Heart left ventricle (tissue), 13 donors: ENCODE results near the gene NUP62.

ENCODE experiments used
- CTCF ChIP-seq, 12 donors: fragments of 200-600 bp; sonication (generic) in 4 of 12; IDR thresholded peaks; one replicate each; pipeline versions ENCODE4 v1.5.0 to v1.8.0; 2018 to 2022; ENCODE audit warnings: antibody characterized with exemption in 12 of 12, mild to moderate bottlenecking in 5 of 12
- POLR2A ChIP-seq, 2 donors: fragments of 450-650 bp; IDR thresholded peaks; one replicate each; pipeline ENCODE4 v1.6.1; 2017; ENCODE audit warnings: antibody characterized with exemption in 2 of 2, mild to moderate bottlenecking in 2 of 2, moderate library complexity in 2 of 2
- donor health status: ischemic (EF 13 %, LVEDD 7.1; RV severe dilation, severe dysfunction).
- donor health status: DM: no; HTN: yes; CAD: no.
- donor health status: DM: no; HTN: no; CAD: no.
- donor health status: ischemic (EF 25% LVEDD 6.9; RV normal size, moderate dysfunction).
- donor health status: ischemic (EF 25% LVEDD 5.7; RV mildly dilated, moderate dysfunction).
- donor health status: ischemic (EF 35%, LVEDD 5.7; RV mildly dilated, moderate dysfunction).
- donor health status: nonischemic (EF 11% LVEDD 7.7; RV severe dilation, severe dysfunction).
- donor health status: DM: yes; HTN: yes; CAD: no.
- donor health status: PGD.
- donor health status: ischemic (EF 29% LVEDD 5.4; RV normal size, mild dysfunction).
- donor health status: nonischemic (EF 23%, LVEDD 6.1; RV moderate dilation, normal function).

DNA sequence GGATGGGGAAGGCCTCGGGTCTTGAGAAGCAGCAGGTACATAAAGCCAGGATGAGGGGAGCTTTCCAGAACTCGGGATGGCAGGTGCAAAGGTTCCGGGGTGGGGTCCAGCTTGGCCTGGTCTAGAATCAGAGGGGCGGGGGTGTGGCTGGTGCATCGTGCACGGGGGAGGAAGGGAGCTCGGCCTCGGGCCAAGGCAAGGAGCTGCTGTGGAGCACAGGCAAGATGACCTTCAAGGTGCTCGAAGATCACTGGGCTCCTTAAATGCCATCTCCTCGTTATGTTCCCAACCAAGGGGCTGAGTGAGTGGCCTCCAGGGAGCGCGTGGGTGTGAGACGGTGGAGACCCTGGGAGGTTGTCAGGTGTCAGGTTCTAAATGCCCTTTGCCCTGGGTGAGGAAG, 47.8 kb upstream of the NUP62 start:
- TF ChIP-seq CTCF (IDR thresholded peaks at IDR 0.05): no peak
- no peak for TF ChIP-seq POLR2A (IDR thresholded peaks at IDR 0.05)
